ENCODE data around the gene POLG2. TPM values are rescaled to one million over a fixed set of nuclear protein-coding genes. Genes with fewer than 3 reads are reported as not detected.

The POLG2 gene
- total RNA-seq, 1 experiment from 2014 or later = 20.3 TPM

DNA sequence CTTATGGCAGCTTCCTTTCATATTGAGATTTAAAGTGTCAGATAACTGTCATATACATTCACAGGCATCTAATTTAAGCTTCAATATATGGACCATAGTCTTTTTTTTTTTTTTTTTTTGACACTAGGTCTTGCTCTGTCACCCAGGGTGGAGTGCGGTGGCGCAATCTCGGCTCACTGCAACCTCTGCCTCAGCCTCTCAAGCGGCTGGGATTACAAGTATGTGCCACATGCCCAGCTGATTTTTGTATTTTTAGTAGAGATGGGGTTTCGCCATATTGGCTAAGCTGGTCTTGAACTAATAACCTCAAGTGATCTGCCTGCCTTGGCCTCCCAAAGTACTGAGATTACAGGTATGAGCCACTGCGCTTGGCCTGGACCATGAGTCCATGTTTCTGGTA is 23.5 kb upstream of the POLG2 start:
- no TSS peak for BruUV-seq (replicated peaks)
- POLR2A ChIA-PET (ENCODE audit: unreplicated experiment) = interaction anchor here (0.7 kb wide), 1 partner anchor 148 kb away, joined by 3 read pairs; no protein-coding TSS in a partner anchor

DNA sequence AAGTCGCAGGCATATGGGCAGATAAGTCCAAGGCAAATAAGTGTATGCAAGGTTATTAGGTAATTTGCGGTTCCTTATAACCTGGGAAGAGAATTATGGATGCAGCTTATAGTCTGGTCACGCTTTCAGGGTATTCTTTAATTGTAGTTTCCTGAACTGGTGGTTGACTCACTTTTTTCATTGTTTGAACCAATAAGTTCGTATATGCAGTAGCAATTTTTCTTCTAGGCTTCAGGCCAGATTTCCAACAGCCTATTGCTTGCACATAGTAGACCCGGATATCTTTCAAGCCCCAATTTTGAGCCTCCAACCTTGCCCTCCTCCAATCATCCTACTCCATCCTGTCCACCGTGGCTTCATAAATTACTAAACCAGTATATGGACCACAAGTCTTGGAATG is 22.7 kb upstream of the POLG2 start:
- intact Hi-C loops (cut with micrococcal nuclease) = no loop called here
- DNase-seq (no peak), ATAC-seq (no peak)
- H3K4me2 ChIP-seq (ENCODE audit: low read length) = no peak overlapping the region
- peaks cover 47% of the 10 kb centered on the region for H3K36me3 ChIP-seq (ENCODE audit: low read depth, low read length)
- H3K79me2 ChIP-seq (ENCODE audit: low read length) = no peaks in the 10 kb centered on the region
- H4K20me1 ChIP-seq (ENCODE audit: low read length) = no peaks in the 10 kb centered on the region
- H2AFZ ChIP-seq (ENCODE audit: low read length) = no peak overlapping the region
- TF ChIP-seq, protein P1, sequence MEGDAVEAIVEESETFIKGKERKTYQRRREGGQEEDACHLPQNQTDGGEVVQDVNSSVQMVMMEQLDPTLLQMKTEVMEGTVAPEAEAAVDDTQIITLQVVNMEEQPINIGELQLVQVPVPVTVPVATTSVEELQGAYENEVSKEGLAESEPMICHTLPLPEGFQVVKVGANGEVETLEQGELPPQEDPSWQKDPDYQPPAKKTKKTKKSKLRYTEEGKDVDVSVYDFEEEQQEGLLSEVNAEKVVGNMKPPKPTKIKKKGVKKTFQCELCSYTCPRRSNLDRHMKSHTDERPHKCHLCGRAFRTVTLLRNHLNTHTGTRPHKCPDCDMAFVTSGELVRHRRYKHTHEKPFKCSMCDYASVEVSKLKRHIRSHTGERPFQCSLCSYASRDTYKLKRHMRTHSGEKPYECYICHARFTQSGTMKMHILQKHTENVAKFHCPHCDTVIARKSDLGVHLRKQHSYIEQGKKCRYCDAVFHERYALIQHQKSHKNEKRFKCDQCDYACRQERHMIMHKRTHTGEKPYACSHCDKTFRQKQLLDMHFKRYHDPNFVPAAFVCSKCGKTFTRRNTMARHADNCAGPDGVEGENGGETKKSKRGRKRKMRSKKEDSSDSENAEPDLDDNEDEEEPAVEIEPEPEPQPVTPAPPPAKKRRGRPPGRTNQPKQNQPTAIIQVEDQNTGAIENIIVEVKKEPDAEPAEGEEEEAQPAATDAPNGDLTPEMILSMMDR (conservative IDR thresholded peaks at IDR 0.05; ENCODE audit: low read depth, low read length) = no peak
- TF ChIP-seq EZH2phosphoT487 (IDR thresholded peaks at IDR 0.05; ENCODE audit: borderline replicate concordance, low read length) = no peak
- no peak for TF ChIP-seq EZH2 (IDR thresholded peaks at IDR 0.05; ENCODE audit: low read length, unreplicated experiment)
- H3K9me2 ChIP-seq (replicated peaks; ENCODE audit: low read length) = no peaks in the 10 kb centered on the region
- no peak overlapping the region for H3K9ac ChIP-seq (ENCODE audit: low read length)
- no peaks in the 10 kb centered on the region for H3F3A ChIP-seq (ENCODE audit: low read length, unreplicated experiment)
- H3K27ac ChIP-seq (ENCODE audit: low read length) = no peak overlapping the region
- ChIA-PET POLR2A (ENCODE audit: unreplicated experiment) (no interaction called here), CTCF (no interaction called here)
- no peaks in the 10 kb centered on the region for H3K9me3 ChIP-seq (ENCODE audit: low read length)
- no peaks in the 10 kb centered on the region for H3K4me1 ChIP-seq (ENCODE audit: insufficient read depth, low read length)
- no peaks in the 10 kb centered on the region for H3K27me3 ChIP-seq (ENCODE audit: low read length)
- no peak overlapping the region for H3K4me3 ChIP-seq (ENCODE audit: low read length)
- no TSS peak for BruUV-seq (replicated peaks)

More for the DNA sequence above, 23.5 kb upstream of the POLG2 start:
- no peaks in the 10 kb centered on the region for H3K27me3 ChIP-seq (ENCODE audit: low read length)
- TF ChIP-seq, protein P1 (conservative IDR thresholded peaks at IDR 0.05; ENCODE audit: low read depth, low read length) = no peak
- TF ChIP-seq EZH2 (IDR thresholded peaks at IDR 0.05; ENCODE audit: low read length, unreplicated experiment) (no peak), EZH2phosphoT487 (IDR thresholded peaks at IDR 0.05; ENCODE audit: borderline replicate concordance, low read length) (no peak)
- no peaks in the 10 kb centered on the region for H3F3A ChIP-seq (ENCODE audit: low read length, unreplicated experiment)
- no peak overlapping the region for H3K9ac ChIP-seq (ENCODE audit: low read length)
- H3K9me2 ChIP-seq (replicated peaks; ENCODE audit: low read length) = no peaks in the 10 kb centered on the region
- no peak overlapping the region for H3K4me3 ChIP-seq (ENCODE audit: low read length)
- H4K20me1 ChIP-seq (ENCODE audit: low read length) = no peaks in the 10 kb centered on the region
- H3K4me2 ChIP-seq (ENCODE audit: low read length) = no peak overlapping the region
- CTCF ChIA-PET = no interaction called here
- no peaks in the 10 kb centered on the region for H3K79me2 ChIP-seq (ENCODE audit: low read length)
- DNase-seq = no peak
- no peak for ATAC-seq
- intact Hi-C loops (cut with micrococcal nuclease) = no loop called here
- H3K27ac ChIP-seq (ENCODE audit: low read length) = no peak overlapping the region
- H3K4me1 ChIP-seq (ENCODE audit: insufficient read depth, low read length) = no peaks in the 10 kb centered on the region
- H2AFZ ChIP-seq (ENCODE audit: low read length) = no peak overlapping the region
- H3K36me3 ChIP-seq (ENCODE audit: low read depth, low read length) = peaks cover 44% of the 10 kb centered on the region
- H3K9me3 ChIP-seq (ENCODE audit: low read length) = no peaks in the 10 kb centered on the region

DNA sequence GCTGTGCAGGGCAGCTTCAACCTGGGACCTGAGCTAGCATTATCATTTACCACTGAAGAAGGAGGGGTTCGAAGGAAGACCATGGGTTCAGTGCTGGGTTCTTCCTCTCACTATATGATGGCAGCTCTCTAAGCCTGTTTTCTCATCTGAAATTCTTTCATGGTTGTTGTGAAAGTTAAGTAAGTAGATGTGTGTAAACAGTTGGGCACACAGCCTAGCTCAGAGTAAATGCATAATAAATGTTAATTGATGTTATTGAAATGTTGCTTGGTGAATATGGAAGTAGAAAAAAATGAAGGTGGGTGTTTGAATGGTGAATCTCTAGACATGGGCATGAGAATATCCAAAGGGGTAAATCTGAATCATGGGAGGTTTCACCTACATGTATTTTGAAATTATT is 19.0 kb upstream of the POLG2 start:
- no peaks in the 10 kb centered on the region for H3K27me3 ChIP-seq (ENCODE audit: low read length)
- ChIA-PET CTCF (no interaction called here), POLR2A (ENCODE audit: unreplicated experiment) (no interaction called here)
- H3K9me3 ChIP-seq (ENCODE audit: low read length) = no peaks in the 10 kb centered on the region
- no peaks in the 10 kb centered on the region for H4K20me1 ChIP-seq (ENCODE audit: low read length)
- no peak overlapping the region for H3K4me2 ChIP-seq (ENCODE audit: low read length)
- no peaks in the 10 kb centered on the region for H3K4me1 ChIP-seq (ENCODE audit: insufficient read depth, low read length)
- H3K4me3 ChIP-seq (ENCODE audit: low read length) = no peak overlapping the region
- H3K36me3 ChIP-seq (ENCODE audit: low read depth, low read length) = peaks cover 39% of the 10 kb centered on the region
- no peaks in the 10 kb centered on the region for H3K79me2 ChIP-seq (ENCODE audit: low read length)
- no peaks in the 10 kb centered on the region for H3K9me2 ChIP-seq (replicated peaks; ENCODE audit: low read length)
- no TSS peak for BruUV-seq (replicated peaks)
- ATAC-seq (no peak), DNase-seq (no peak)
- no peak overlapping the region for H2AFZ ChIP-seq (ENCODE audit: low read length)
- no peak overlapping the region for H3K27ac ChIP-seq (ENCODE audit: low read length)
- intact Hi-C loops (cut with micrococcal nuclease) = no loop called here
- no peak overlapping the region for H3K9ac ChIP-seq (ENCODE audit: low read length)
- no peak for TF ChIP-seq EZH2phosphoT487 (IDR thresholded peaks at IDR 0.05; ENCODE audit: borderline replicate concordance, low read length)
- no peaks in the 10 kb centered on the region for H3F3A ChIP-seq (ENCODE audit: low read length, unreplicated experiment)
